Uterus (tissue), 4 donors: ENCODE results near the gene BICDL2. TPM values are rescaled to one million over a fixed set of nuclear protein-coding genes. Genes with fewer than 3 reads are reported as not detected.

Experiments
- DNase-seq, 2 donors: peaks; one replicate each; pipeline ENCODE4 v3.0.0-alpha.2; 2019 to 2020
- H3K27ac ChIP-seq, 2 donors: fragments of 200-600 bp; sonication (generic); 1 replicate in 1 of 2; 2 replicates in 1 of 2; pipeline ENCODE4 v1.5.1; 2016 to 2018
- H3K27me3 ChIP-seq, 2 donors: fragments of 200-600 bp; sonication (generic); one replicate each; pipeline ENCODE4 v1.5.1; 2018 to 2019; ENCODE audit warnings: control low read depth in 1 of 2
- H3K36me3 ChIP-seq, 2 donors: fragments of 200-600 bp; sonication (generic); one replicate each; pipeline ENCODE4 v1.5.1; 2019; ENCODE audit warnings: control low read depth in 1 of 2
- H3K4me1 ChIP-seq, 2 donors: fragments of 200-600 bp; sonication (generic); one replicate each; pipeline ENCODE4 v1.5.1; 2018 to 2019; ENCODE audit warnings: control low read depth in 1 of 2
- H3K4me3 ChIP-seq, 2 donors: fragments of 200-600 bp; sonication (generic); 1 replicate in 1 of 2; 2 replicates in 1 of 2; pipeline ENCODE4 v1.5.1; 2018 to 2019; ENCODE audit warnings: mild to moderate bottlenecking in 1 of 2
- H3K9me3 ChIP-seq, 2 donors: fragments of 200-600 bp; sonication (generic); one replicate each; pipeline ENCODE4 v1.5.1; 2019; ENCODE audit warnings: control low read depth in 1 of 2
- CTCF ChIP-seq, 4 experiments: fragments of 200-600 bp in 2 of 4; fragments of 450-650 bp in 2 of 4; sonication (generic) in 2 of 4; IDR thresholded peaks; one replicate each; pipeline ENCODE4 v1.5.1; 2016 to 2019; ENCODE audit warnings: antibody characterized with exemption in 4 of 4, mild to moderate bottlenecking in 2 of 4, moderate library complexity in 1 of 4
- POLR2A ChIP-seq, 2 donors: fragments of 450-650 bp; IDR thresholded peaks; one replicate each; pipeline ENCODE4 v1.6.1; 2016; ENCODE audit warnings: antibody characterized with exemption in 2 of 2, mild to moderate bottlenecking in 1 of 2, moderate library complexity in 1 of 2
- intact Hi-C: fragments of 100-400 bp; cut with DNase I; formaldehyde crosslinking; loops from one replicate; pipeline ENCODE4 v1.15.1; 2023; ENCODE audit warnings: low total_unique reads
- total RNA-seq, 4 donors: library from RNA; depleted of rRNA in 3 of 4; stranded (reverse); fragments of >200 nt in 3 of 4; gene quantifications; one replicate each; pipeline versions ENCODE4 v1.1.0 to v1.2.4, GENCODE V29; 2014 to 2023
- donor health status: DM: yes; HTN: yes; CAD: no.

The BICDL2 gene
- total RNA-seq, 4 donors from 2014 or later, result 0.26 to 1.9 (median 0.29) TPM; not detected in 1

- TF ChIP-seq CTCF (IDR thresholded peaks at IDR 0.05), result no peak
- TF ChIP-seq POLR2A (IDR thresholded peaks at IDR 0.05), result no peak
- Histone ChIP-seq H3K4me1 (peaks cover 0 to 18% of the 10 kb centered on the region in 2 donors), H3K27ac (peak overlapping the region; percentile 94 to 95), H3K9me3 (no peaks in the 10 kb centered on the region), H3K4me3 (peak overlapping the region; percentile 51 to 78), H3K27me3 (peaks cover 9 to 12% of the 10 kb centered on the region in 2 donors), H3K36me3 (no peaks in the 10 kb centered on the region)
- DNase-seq, result peak; percentile 88 to 89
- intact Hi-C loops, result no loop called here
Observed at GRCh38 chr16:3020604-3021448, 15.9 kb downstream of the BICDL2 start.

GRCh38 chr16:3020247-3020603, 16.5 kb downstream of the BICDL2 start, which contains the start of gene TNFRSF12A:
TSS of gene TNFRSF12A (plus strand) at chr16:3020368. CDS start at chr16:3020398, 30 bp downstream.
- peak; percentile 68 to 80 for DNase-seq
- Histone ChIP-seq H3K4me3 (peak within 1 kb of the TSS; percentile 51 to 78), H3K36me3 (no peaks in the 10 kb centered on the region), H3K9me3 (no peaks in the 10 kb centered on the region), H3K4me1 (peaks cover 0 to 18% of the 10 kb centered on the region in 2 donors), H3K27ac (peak within 1 kb of the TSS; percentile 94 to 95), H3K27me3 (peaks cover 9 to 12% of the 10 kb centered on the region in 2 donors)
- intact Hi-C loops, result no loop called here
- TF ChIP-seq CTCF (IDR thresholded peaks at IDR 0.05) (peak in 2 of 4 experiments; percentile 19 to 28), POLR2A (IDR thresholded peaks at IDR 0.05) (peak; percentile 76 to 90)

- intact Hi-C loops, result no loop called here
- Histone ChIP-seq H3K27me3 (peaks cover 9 to 12% of the 10 kb centered on the region in 2 donors), H3K36me3 (no peaks in the 10 kb centered on the region), H3K27ac (peak overlapping the region in 1 of 2 donors; percentile 95), H3K4me1 (peaks cover 0 to 18% of the 10 kb centered on the region in 2 donors), H3K9me3 (no peaks in the 10 kb centered on the region), H3K4me3 (peak overlapping the region; percentile 51 to 78)
- TF ChIP-seq CTCF (IDR thresholded peaks at IDR 0.05) (no peak), POLR2A (IDR thresholded peaks at IDR 0.05) (no peak)
- no peak for DNase-seq
Observed at GRCh38 chr16:3019594-3020246, 17.0 kb downstream of the BICDL2 start.

GRCh38 chr16:3017794-3018506, 18.8 kb downstream of the BICDL2 start, which contains the start of gene CLDN6:
TSS of gene CLDN6 (minus strand) at chr16:3018183. CDS start at chr16:3016021, 2,162 bp downstream.
- intact Hi-C loops, result no loop called here
- Histone ChIP-seq H3K27ac (no peak within 1 kb of the TSS), H3K9me3 (no peaks in the 10 kb centered on the region), H3K4me3 (no peak within 1 kb of the TSS), H3K27me3 (peaks cover 9 to 18% of the 10 kb centered on the region in 2 donors), H3K4me1 (peaks cover 0 to 10% of the 10 kb centered on the region in 2 donors), H3K36me3 (no peaks in the 10 kb centered on the region)
- TF ChIP-seq CTCF (IDR thresholded peaks at IDR 0.05) (no peak), POLR2A (IDR thresholded peaks at IDR 0.05) (no peak)
- no peak for DNase-seq
